GM12878 (cell line): ENCODE measurements around the gene NCR3LG1. TPM values are rescaled to one million over a fixed set of nuclear protein-coding genes. Genes with fewer than 3 reads are reported as not detected.

Source experiments
- ATAC-seq: fragments of 200-7000 bp; cut with Tn5 transposase; 3 replicates; pipeline ENCODE4 v1.9.1; 2020; ENCODE audit warnings: mild to moderate bottlenecking, moderate library complexity
- BruUV-seq: library from RNA; stranded (reverse); fragments of 400-500 nt; replicated peaks from 2 replicates; lab custom pipeline; 2021; lab: Mats Ljungman, UMichigan
- CTCF ChIA-PET: fragments of 300-600 bp; sonication (Branson Sonifier 250); formaldehyde crosslinking; extraction: SDS; loops from one replicate; lab custom pipeline; 2021; ENCODE audit warnings: inconsistent platforms; lab: Yijun Ruan, JAX
- POLR2A ChIA-PET: fragments of 350-600 bp; formaldehyde crosslinking; extraction: SDS; loops from one replicate; lab custom pipeline; 2021; ENCODE audit warnings: inconsistent platforms; lab: Charles Lee
- RAD21 ChIA-PET: fragments of 300-600 bp; sonication (Branson Sonifier 250); formaldehyde crosslinking; loops from one replicate; lab custom pipeline; 2023; ENCODE audit warnings: antibody characterized with exemption; ENCODE audit not compliant: unreplicated experiment; lab: Charles Lee
- SMC1A ChIA-PET: fragments of 300-600 bp; sonication (Branson Sonifier 250); formaldehyde crosslinking; loops from one replicate; lab custom pipeline; 2023; ENCODE audit not compliant: unreplicated experiment, uncharacterized antibody; lab: Charles Lee
- DNase-seq: peaks from one replicate; pipeline ENCODE4 v3.0.0-alpha.2; 2011; ENCODE audit warnings: low read depth, low spot score
- FAIRE-seq: peaks from 3 replicates; lab custom pipeline; 2011; peaks lifted over from hg19 to GRCh38; lab: Jason Lieb, UNC
- H2AFZ ChIP-seq: 2 replicates; pipeline ENCODE4 v1.6.0; 2011; ENCODE audit warnings: low read depth, low read length, control low read depth; ENCODE audit not compliant: control insufficient read depth
- H3K27ac ChIP-seq: 2 replicates; pipeline ENCODE4 v1.5.1; 2011; ENCODE audit warnings: control low read depth; ENCODE audit not compliant: control insufficient read depth, insufficient read depth
- H3K27me3 ChIP-seq, 2 experiments: replicated peaks in 1 of 2; 2 replicates each; pipeline versions ENCODE4 v1.6.0 to v1.6.1; 2011; ENCODE audit warnings: low read length in 1 of 2; ENCODE audit not compliant: control insufficient read depth in 2 of 2, insufficient read depth in 2 of 2
- H3K36me3 ChIP-seq, 2 experiments: 2 replicates each; pipeline ENCODE4 v1.5.1; 2011; ENCODE audit warnings: low read length in 1 of 2; ENCODE audit not compliant: control insufficient read depth in 2 of 2, insufficient read depth in 2 of 2
- H3K4me1 ChIP-seq: 2 replicates; pipeline ENCODE4 v1.6.1; 2011; ENCODE audit warnings: mild to moderate bottlenecking, low read length, moderate library complexity, mixed read lengths; ENCODE audit not compliant: control insufficient read depth, insufficient read depth
- H3K4me2 ChIP-seq: 2 replicates; pipeline ENCODE4 v1.6.0; 2011; ENCODE audit warnings: control low read depth; ENCODE audit not compliant: control insufficient read depth, insufficient read depth
- H3K4me3 ChIP-seq: fragments of 200-600 bp; sonication (generic); 2 replicates; pipeline ENCODE4 v1.5.1; 2016
- H3K79me2 ChIP-seq: 2 replicates; pipeline ENCODE4 v1.6.0; 2011; ENCODE audit warnings: low read length; ENCODE audit not compliant: control insufficient read depth, insufficient read depth
- H3K9ac ChIP-seq: 2 replicates; pipeline ENCODE4 v1.8.0; 2011; ENCODE audit warnings: low read length, control low read depth, mixed read lengths; ENCODE audit not compliant: control insufficient read depth, insufficient read depth
- H3K9me3 ChIP-seq: replicated peaks from 3 replicates; pipeline ENCODE4 v1.5.1; 2011; ENCODE audit warnings: mild to moderate bottlenecking, low read length; ENCODE audit not compliant: control insufficient read depth, insufficient read depth
- H4K20me1 ChIP-seq: 2 replicates; pipeline ENCODE4 v1.6.0; 2011; ENCODE audit not compliant: control insufficient read depth, insufficient read depth
- BCL3 ChIP-seq: IDR thresholded peaks from 2 replicates; pipeline ENCODE4 v1.6.1; 2011; ENCODE audit warnings: borderline replicate concordance, low read depth, mild to moderate bottlenecking, moderate library complexity, low read length; ENCODE audit not compliant: insufficient read depth, poor library complexity, severe bottlenecking
- E2F8 ChIP-seq: fragments of 450-650 bp; IDR thresholded peaks from 2 replicates; pipeline ENCODE4 v1.6.1; 2018; ENCODE audit warnings: mild to moderate bottlenecking, low read depth, moderate library complexity; ENCODE audit not compliant: partially characterized antibody
- ETV6 ChIP-seq, 2 experiments: fragments of 450-650 bp in 1 of 2; IDR thresholded peaks in 1 of 2; conservative IDR thresholded peaks in 1 of 2; 2 replicates each; pipeline ENCODE4 v1.6.1; 2014; ENCODE audit warnings: antibody characterized with exemption in 1 of 2, borderline replicate concordance in 1 of 2, low read depth in 1 of 2, mild to moderate bottlenecking in 1 of 2, moderate library complexity in 1 of 2
- IRF3 ChIP-seq: fragments of 450-650 bp; IDR thresholded peaks from 2 replicates; pipeline ENCODE4 v1.6.1; 2014; ENCODE audit warnings: mild to moderate bottlenecking
- MEF2B ChIP-seq: fragments of 450-650 bp; IDR thresholded peaks from 2 replicates; pipeline ENCODE4 v1.6.1; 2018; ENCODE audit warnings: mild to moderate bottlenecking, moderate library complexity; ENCODE audit not compliant: partially characterized antibody, poor library complexity, severe bottlenecking
- MYC ChIP-seq: IDR thresholded peaks from 2 replicates; pipeline ENCODE4 v1.6.1; 2011; ENCODE audit warnings: mild to moderate bottlenecking, low read length, moderate library complexity, inconsistent platforms; ENCODE audit not compliant: insufficient read depth, insufficient replicate concordance, insufficient read length, severe bottlenecking
- NFYB ChIP-seq: IDR thresholded peaks from 2 replicates; pipeline ENCODE4 v1.6.1; 2011; ENCODE audit warnings: low read depth, mild to moderate bottlenecking, low read length, improper control_type of control experiment, moderate library complexity; ENCODE audit not compliant: insufficient read depth
- NR2C2 ChIP-seq: IDR thresholded peaks from 2 replicates; pipeline ENCODE4 v1.6.1; 2011; ENCODE audit warnings: borderline replicate concordance, low read depth; ENCODE audit not compliant: control insufficient read depth, insufficient read length
- POLR2A ChIP-seq: IDR thresholded peaks from 2 replicates; pipeline ENCODE4 v1.6.1; 2011; ENCODE audit warnings: low read depth, mild to moderate bottlenecking, low read length
- POLR2AphosphoS2 ChIP-seq: IDR thresholded peaks from 2 replicates; pipeline ENCODE4 v1.6.1; 2011; ENCODE audit warnings: low read depth, mild to moderate bottlenecking, low read length, improper control_type of control experiment, moderate library complexity
- SMAD1 ChIP-seq: fragments of 450-650 bp; IDR thresholded peaks from 2 replicates; pipeline ENCODE4 v1.6.1; 2018; ENCODE audit warnings: mild to moderate bottlenecking, low read depth; ENCODE audit not compliant: partially characterized antibody
- SMAD5 ChIP-seq: IDR thresholded peaks from 2 replicates; pipeline ENCODE4 v1.6.1; 2016; ENCODE audit warnings: antibody characterized with exemption, low read depth
- SUPT20H ChIP-seq: IDR thresholded peaks from 2 replicates; pipeline ENCODE4 v1.6.1; 2011; ENCODE audit warnings: low read depth, mild to moderate bottlenecking, low read length, moderate library complexity, borderline replicate concordance; ENCODE audit not compliant: control insufficient read depth
- TCF7 ChIP-seq: IDR thresholded peaks from 2 replicates; pipeline ENCODE4 v1.6.1; 2014; ENCODE audit warnings: antibody characterized with exemption, borderline replicate concordance
- ZNF217 ChIP-seq: fragments of 450-650 bp; IDR thresholded peaks from 2 replicates; pipeline ENCODE4 v1.6.1; 2017; ENCODE audit warnings: antibody characterized with exemption, mild to moderate bottlenecking
- ZNF622 ChIP-seq: fragments of 450-650 bp; IDR thresholded peaks from 2 replicates; pipeline ENCODE4 v1.6.1; 2017; ENCODE audit warnings: mild to moderate bottlenecking, inconsistent platforms
- WGBS: methylation state at CpG from one replicate; pipeline ENCODE4 v1.1.6; 2016; ENCODE audit warnings: low lambda C conversion rate; ENCODE audit not compliant: insufficient replicate concordance, insufficient coverage; ENCODE audit errors: missing lambda C conversion rate; 5-methylcytosine and 5-hydroxymethylcytosine counted together
- in situ Hi-C: fragments of 300-500 bp; cut with MboI; formaldehyde crosslinking; loops from 9 replicates; pipeline ENCODE4 v1.14.3; 2018; ENCODE audit warnings: mixed read lengths
- intact Hi-C: fragments of 100-400 bp; cut with micrococcal nuclease; formaldehyde crosslinking; loops from one replicate; pipeline ENCODE4 v1.14.2; 2022; ENCODE audit not compliant: unreplicated experiment
- polyA plus RNA-seq, 11 experiments: library from polyadenylated mRNA; depleted of rRNA in 4 of 11; unstranded in 6 of 11; stranded (reverse) in 5 of 11; fragments of >200 nt; fragmentation: Nextera tagmentation in 4 of 11; fragmentation: Illumina TruSeq in 1 of 11; extraction: Ambion mirVana in 4 of 11; extraction: Trizol in 1 of 11; gene quantifications; 1 replicate in 1 of 11; 2 replicates in 10 of 11; pipeline versions ENCODE4 v1.2.1 to v1.2.3, GENCODE V29; 2011 to 2016; ENCODE audit warnings: inconsistent platforms in 2 of 11, missing spikeins in 2 of 11, low read depth in 1 of 11
- total RNA-seq, 4 experiments: library from RNA; depleted of rRNA in 3 of 4; stranded (reverse); fragments of >200 nt in 3 of 4; fragmentation: Illumina TruSeq in 1 of 4; extraction: Trizol in 1 of 4; gene quantifications; 2 replicates each; pipeline versions ENCODE4 v1.2.1 to v1.2.3, GENCODE V29; 2013 to 2021

NCR3LG1 gene
- total and polyA plus RNA-seq, 10 of the 15 experiments (the other 5 are each of a cell fraction or from before 2014, with no cell fraction given) = under 0.01 to 0.18 (median 0.11) TPM; not detected in 2

GRCh38 chr11:17408641-17409040 lies 57.0 kb downstream of the NCR3LG1 start (continued):
- TF ChIP-seq ETV6 (conservative IDR thresholded peaks at IDR 0.05 in 1 of 2, IDR thresholded peaks at IDR 0.05 in 1 of 2; ENCODE audit: borderline replicate concordance in 1 of 2, low read depth in 1 of 2) (no peak), MYC (no peak)

GRCh38 chr11:17410606-17411379 lies 59.2 kb downstream of the NCR3LG1 start:
- TF ChIP-seq E2F8 = no peak
- no peak for TF ChIP-seq NFYB
- no peak for TF ChIP-seq POLR2A
- no peak for TF ChIP-seq TCF7
- TF ChIP-seq SMAD5 = no peak
- TF ChIP-seq MEF2B = no peak
- TF ChIP-seq IRF3 = no peak
- TF ChIP-seq NR2C2 = no peak
- no peak for TF ChIP-seq SMAD1
- TF ChIP-seq BCL3 = no peak
- no peak for TF ChIP-seq POLR2AphosphoS2
- TF ChIP-seq SUPT20H = no peak
- TF ChIP-seq ZNF622 = no peak
- TF ChIP-seq ZNF217 = no peak
- in situ Hi-C loops = no loop called here

More at GRCh38 chr11:17410606-17411379, 59.2 kb downstream of the NCR3LG1 start:
- Histone ChIP-seq H3K4me2 (no peak overlapping the region), H3K9ac (no peak overlapping the region), H4K20me1 (no peaks in the 10 kb centered on the region), H3K79me2 (no peaks in the 10 kb centered on the region), H2AFZ (no peak overlapping the region), H3K36me3 (no peaks in the 10 kb centered on the region), H3K4me3 (no peak overlapping the region), H3K9me3 (no peaks in the 10 kb centered on the region), H3K27me3 (no peaks in the 10 kb centered on the region; a peak in 2 of 4 replicates), H3K27ac (no peak overlapping the region), H3K4me1 (no peaks in the 10 kb centered on the region)
- FAIRE-seq (no peak), DNase-seq (no peak), ATAC-seq (no peak)
- ChIA-PET CTCF (no interaction called here), POLR2A (no interaction called here), RAD21 (no interaction called here), SMC1A (no interaction called here)
- intact Hi-C loops = no loop called here
- 30% methylated on average over 11 of the region's 11 CpGs for WGBS
- no TSS peak for BruUV-seq
